Measurements from ENCODE around the gene DNM2.

- TF ChIP-seq CTCF (conservative IDR thresholded peaks at IDR 0.05) (no peak), EZH2 (IDR thresholded peaks at IDR 0.05; ENCODE audit: low read depth) (no peak)
Measured at GRCh38 chr19:10802479-10802878, 84.6 kb downstream of the DNM2 start.

Measured in PC-9 (cell line).